ENCODE measurements around the gene TMEM214.
A peak's percentile ranks its signal among the peaks of the same experiment; 100 is the strongest.

The TMEM214 gene

DNA sequence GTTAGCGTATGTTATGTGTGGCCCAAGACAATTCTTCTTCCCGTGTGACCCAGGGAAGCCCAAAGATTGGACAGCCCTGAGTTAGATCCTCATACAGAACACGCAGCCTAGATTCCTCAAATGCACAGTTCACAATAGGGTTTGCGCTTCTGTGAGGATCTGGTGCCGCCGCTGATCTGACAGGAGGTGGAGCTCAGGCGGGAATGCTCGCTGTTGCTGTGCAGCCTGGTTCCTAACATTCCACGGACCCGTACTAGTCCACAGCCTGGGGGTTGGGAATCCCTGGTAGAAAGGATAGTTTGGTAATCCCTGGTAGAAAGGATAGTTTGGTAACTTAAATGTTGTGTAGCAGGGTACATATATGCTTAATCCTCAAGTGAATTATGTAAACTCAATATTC lies 35.4 kb upstream of the TMEM214 start:
- Histone ChIP-seq H3K9me3 (ENCODE audit: control insufficient read depth, low read length) (no peaks in the 10 kb centered on the region), H2AFZ (no peak overlapping the region), H3K4me1 (peaks cover 21% of the 10 kb centered on the region), H3K27me3 (ENCODE audit: control insufficient read depth, insufficient read depth, low read length) (no peaks in the 10 kb centered on the region), H3K27ac (no peak overlapping the region), H3K9ac (no peak overlapping the region), H3K4me3 (ENCODE audit: low read depth, low read length) (no peak overlapping the region), H3K36me3 (ENCODE audit: control insufficient read depth, insufficient read depth, low read length) (no peaks in the 10 kb centered on the region), H3K4me2 (ENCODE audit: low read length) (no peak overlapping the region), H3K79me2 (peaks cover 31% of the 10 kb centered on the region)
- TF ChIP-seq, protein P1, sequence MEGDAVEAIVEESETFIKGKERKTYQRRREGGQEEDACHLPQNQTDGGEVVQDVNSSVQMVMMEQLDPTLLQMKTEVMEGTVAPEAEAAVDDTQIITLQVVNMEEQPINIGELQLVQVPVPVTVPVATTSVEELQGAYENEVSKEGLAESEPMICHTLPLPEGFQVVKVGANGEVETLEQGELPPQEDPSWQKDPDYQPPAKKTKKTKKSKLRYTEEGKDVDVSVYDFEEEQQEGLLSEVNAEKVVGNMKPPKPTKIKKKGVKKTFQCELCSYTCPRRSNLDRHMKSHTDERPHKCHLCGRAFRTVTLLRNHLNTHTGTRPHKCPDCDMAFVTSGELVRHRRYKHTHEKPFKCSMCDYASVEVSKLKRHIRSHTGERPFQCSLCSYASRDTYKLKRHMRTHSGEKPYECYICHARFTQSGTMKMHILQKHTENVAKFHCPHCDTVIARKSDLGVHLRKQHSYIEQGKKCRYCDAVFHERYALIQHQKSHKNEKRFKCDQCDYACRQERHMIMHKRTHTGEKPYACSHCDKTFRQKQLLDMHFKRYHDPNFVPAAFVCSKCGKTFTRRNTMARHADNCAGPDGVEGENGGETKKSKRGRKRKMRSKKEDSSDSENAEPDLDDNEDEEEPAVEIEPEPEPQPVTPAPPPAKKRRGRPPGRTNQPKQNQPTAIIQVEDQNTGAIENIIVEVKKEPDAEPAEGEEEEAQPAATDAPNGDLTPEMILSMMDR (IDR thresholded peaks at IDR 0.05) = no peak

DNA sequence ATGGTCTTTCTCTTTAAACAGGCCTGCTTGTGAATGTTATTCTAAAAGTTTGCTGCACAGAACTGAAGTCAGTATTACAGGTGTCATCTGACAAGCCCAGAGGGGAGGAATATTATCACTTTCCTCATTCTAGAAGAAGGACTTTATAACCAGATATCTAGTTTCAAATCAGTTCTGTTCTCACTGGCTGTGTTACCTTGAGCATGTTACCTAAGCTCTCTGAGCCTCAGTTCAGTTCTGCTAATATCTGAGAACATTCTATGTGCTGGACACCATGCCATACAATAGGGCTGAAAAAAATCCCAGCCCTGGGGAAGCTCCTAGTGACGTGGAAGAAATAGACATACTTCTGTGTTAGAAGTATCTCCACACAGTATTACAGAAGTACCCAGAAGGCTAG lies 34.4 kb upstream of the TMEM214 start:
- H3K27me3 ChIP-seq (ENCODE audit: control insufficient read depth, insufficient read depth, low read length) = no peaks in the 10 kb centered on the region
- no peaks in the 10 kb centered on the region for H3K36me3 ChIP-seq (ENCODE audit: control insufficient read depth, insufficient read depth, low read length)

DNA sequence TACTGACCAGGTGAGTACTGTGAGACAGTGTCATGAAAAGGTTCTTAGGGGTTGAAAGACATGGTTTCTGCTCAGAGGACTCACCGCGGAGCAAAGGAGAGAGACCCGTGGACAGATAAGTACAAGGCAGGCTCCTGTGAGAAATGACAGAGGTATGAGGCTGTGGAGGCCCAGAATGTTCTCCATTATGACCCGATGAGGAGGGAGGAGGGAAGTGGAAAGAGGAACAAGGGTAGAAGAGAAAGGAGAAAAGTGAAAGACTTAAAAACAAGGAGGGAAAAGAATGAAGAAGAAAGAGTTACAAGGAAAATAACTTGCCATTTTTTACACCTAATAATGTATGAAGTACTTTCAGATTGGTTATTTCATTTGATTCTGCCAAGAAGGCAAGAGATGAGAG lies 32.5 kb upstream of the TMEM214 start:
- H3K4me1 ChIP-seq = peaks cover 6% of the 10 kb centered on the region
- no peak overlapping the region for H3K4me3 ChIP-seq (ENCODE audit: low read depth, low read length)
- no peaks in the 10 kb centered on the region for H3K36me3 ChIP-seq (ENCODE audit: control insufficient read depth, insufficient read depth, low read length)
- H3K27me3 ChIP-seq (ENCODE audit: control insufficient read depth, insufficient read depth, low read length) = no peaks in the 10 kb centered on the region
- TF ChIP-seq, protein P1 (IDR thresholded peaks at IDR 0.05) = no peak
- H3K4me2 ChIP-seq (ENCODE audit: low read length) = no peak overlapping the region
- no peak overlapping the region for H2AFZ ChIP-seq
- no peak overlapping the region for H3K9ac ChIP-seq
- peaks cover 38% of the 10 kb centered on the region for H3K79me2 ChIP-seq
- H3K27ac ChIP-seq = no peak overlapping the region
- no peaks in the 10 kb centered on the region for H3K9me3 ChIP-seq (ENCODE audit: control insufficient read depth, low read length)

More for the DNA sequence above, 34.4 kb upstream of the TMEM214 start:
- TF ChIP-seq, protein P1 (IDR thresholded peaks at IDR 0.05) = no peak
- no peak overlapping the region for H3K9ac ChIP-seq
- H3K9me3 ChIP-seq (ENCODE audit: control insufficient read depth, low read length) = no peaks in the 10 kb centered on the region
- H3K4me3 ChIP-seq (ENCODE audit: low read depth, low read length) = no peak overlapping the region
- H3K4me2 ChIP-seq (ENCODE audit: low read length) = no peak overlapping the region
- no peak overlapping the region for H3K27ac ChIP-seq
- peaks cover 17% of the 10 kb centered on the region for H3K4me1 ChIP-seq
- peaks cover 35% of the 10 kb centered on the region for H3K79me2 ChIP-seq
- H2AFZ ChIP-seq = no peak overlapping the region

DNA sequence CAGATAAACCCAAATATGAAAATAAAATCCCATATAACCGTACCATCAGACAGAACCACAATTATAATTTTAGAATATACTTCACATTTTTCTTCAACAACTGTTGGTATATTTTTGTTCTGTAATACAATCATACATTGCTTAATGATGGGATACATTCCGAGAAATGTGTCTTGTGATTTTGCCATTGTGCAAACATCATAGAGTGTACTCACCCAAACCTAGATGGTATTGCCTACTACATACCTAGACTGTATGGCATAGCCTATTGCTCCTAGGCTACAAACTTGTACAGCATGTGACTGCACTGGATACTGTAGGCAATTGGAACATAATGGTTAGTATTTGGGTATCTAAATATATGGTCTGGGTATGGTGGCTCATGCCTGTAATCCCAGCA lies 31.8 kb upstream of the TMEM214 start:
- Histone ChIP-seq H2AFZ (no peak overlapping the region), H3K4me2 (ENCODE audit: low read length) (no peak overlapping the region), H3K9ac (no peak overlapping the region), H3K36me3 (ENCODE audit: control insufficient read depth, insufficient read depth, low read length) (no peaks in the 10 kb centered on the region), H3K79me2 (peaks cover 45% of the 10 kb centered on the region), H3K4me3 (ENCODE audit: low read depth, low read length) (no peak overlapping the region), H3K27me3 (ENCODE audit: control insufficient read depth, insufficient read depth, low read length) (no peaks in the 10 kb centered on the region), H3K9me3 (ENCODE audit: control insufficient read depth, low read length) (no peaks in the 10 kb centered on the region), H3K27ac (no peak overlapping the region), H3K4me1 (peaks cover 6% of the 10 kb centered on the region)
- TF ChIP-seq, protein P1 (IDR thresholded peaks at IDR 0.05) = no peak

DNA sequence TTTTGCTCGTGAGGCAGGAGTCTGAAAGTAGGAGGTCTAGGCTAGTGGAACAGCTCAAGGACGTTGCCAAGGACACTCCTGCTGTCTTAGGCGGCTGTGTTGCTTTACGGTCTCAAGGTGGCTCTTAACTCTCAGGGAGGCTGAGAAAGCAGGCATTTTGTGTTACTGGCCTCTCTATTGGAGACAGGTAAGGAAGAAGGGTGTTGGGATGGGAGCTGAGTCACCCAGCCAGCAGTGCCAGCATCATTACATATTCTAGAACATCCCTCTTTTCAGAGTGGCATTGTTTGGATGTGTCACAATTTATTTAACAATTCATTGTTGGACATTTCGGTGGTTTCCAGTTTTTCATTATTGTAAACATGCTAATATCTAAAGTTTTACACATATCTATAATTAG lies 30.8 kb upstream of the TMEM214 start:
- no peaks in the 10 kb centered on the region for H3K36me3 ChIP-seq (ENCODE audit: control insufficient read depth, insufficient read depth, low read length)
- no peaks in the 10 kb centered on the region for H3K27me3 ChIP-seq (ENCODE audit: control insufficient read depth, insufficient read depth, low read length)
- peak overlapping the region; percentile 19 for H2AFZ ChIP-seq
- peaks cover 14% of the 10 kb centered on the region for H3K4me1 ChIP-seq
- TF ChIP-seq, protein P1 (IDR thresholded peaks at IDR 0.05) = no peak
- no peak overlapping the region for H3K9ac ChIP-seq
- peak overlapping the region; percentile 57 for H3K27ac ChIP-seq
- H3K79me2 ChIP-seq = peaks cover 48% of the 10 kb centered on the region
- peak overlapping the region; percentile 55 for H3K4me2 ChIP-seq (ENCODE audit: low read length)
- H3K9me3 ChIP-seq (ENCODE audit: control insufficient read depth, low read length) = no peaks in the 10 kb centered on the region
- no peak overlapping the region for H3K4me3 ChIP-seq (ENCODE audit: low read depth, low read length)

Data from parathyroid adenoma (tissue), 2 donors.